ENCODE data around the gene NUCKS1. TPM values are rescaled to one million over a fixed set of nuclear protein-coding genes. Genes with fewer than 3 reads are reported as not detected.

The NUCKS1 gene
- total and polyA plus RNA-seq, 2 of the 13 experiments (the other 11 are each of a cell fraction or from before 2014, with no cell fraction given) = 35.5 to 117 TPM

GRCh38 chr1:205777994-205778393 is 28.0 kb upstream of the NUCKS1 start:
- no peak for TF ChIP-seq ZNF33B (CRISPR knock-in tag; IDR thresholded peaks at IDR 0.05)
- TF ChIP-seq ZNF570 (CRISPR knock-in tag; IDR thresholded peaks at IDR 0.05; ENCODE audit: borderline replicate concordance) = no peak
- CTCF ChIA-PET (ENCODE audit: low intra/inter-chr PET ratio, low total read pairs) = no interaction called here
- POLR2A ChIA-PET = no interaction called here

GRCh38 chr1:205775717-205776056 is 25.7 kb upstream of the NUCKS1 start:
- Histone ChIP-seq H3K4me3 (replicated peaks in 1 of 3; ENCODE audit: insufficient read depth in 1 of 3, low read depth in 2 of 3, low read length in 3 of 3) (peak overlapping the region; percentile 65 to 93 (median 81); a peak in 2 of 6 replicates), H3K36me3 (replicated peaks in 1 of 2; ENCODE audit: control insufficient read depth in 1 of 2, insufficient read depth in 2 of 2, low read length in 2 of 2) (no peaks in the 10 kb centered on the region), H3K9ac (ENCODE audit: insufficient read depth, low read depth, low read length) (no peak overlapping the region), H3K9me3 (ENCODE audit: low read length) (no peaks in the 10 kb centered on the region), H3K79me2 (ENCODE audit: insufficient read depth, low read length) (no peaks in the 10 kb centered on the region), H4K20me1 (ENCODE audit: insufficient read depth, low read length) (no peaks in the 10 kb centered on the region), H3K4me1 (ENCODE audit: insufficient read depth, low read length) (peaks cover 22% of the 10 kb centered on the region), H2AFZ (ENCODE audit: low read length) (no peak overlapping the region), H3K27ac (ENCODE audit: extremely low read length, insufficient read depth, low read length) (no peak overlapping the region), H3K4me2 (ENCODE audit: low read depth, low read length) (peak overlapping the region; percentile 96), H3K27me3 (ENCODE audit: control insufficient read depth in 1 of 2, insufficient read depth in 2 of 2, low read length in 2 of 2) (peaks cover 0 to 8% of the 10 kb centered on the region in 2 experiments; a peak in 2 of 5 replicates)
- DNase-seq (ENCODE audit: low spot score) (no peak), ATAC-seq (no peak), FAIRE-seq (no peak)
- no TSS peak for BruUV-seq (replicated peaks)
- in situ Hi-C loops (cut with HindIII; ENCODE audit: extremely low pct_ligation_motif_present, low pct_unique_long_range_greater_than_20kb) (no loop called here), intact Hi-C loops (cut with micrococcal nuclease; ENCODE audit: unreplicated experiment) (no loop called here)
- ChIA-PET POLR2A (interaction anchor here (2.0 to 3.5 kb wide), 2 partner anchors 10 to 26 kb away, joined by 4 to 21 read pairs; partner anchors contain the start of gene NUCKS1), CTCF (ENCODE audit: low intra/inter-chr PET ratio, low total read pairs) (no interaction called here)
- TF ChIP-seq MXD1 (CRISPR knock-in tag; IDR thresholded peaks at IDR 0.05) (no peak), ZNF639 (CRISPR knock-in tag; conservative IDR thresholded peaks at IDR 0.05) (0 out of 2 replicates have a peak, but pooled peaks have one; percentile 0), ZNF501 (CRISPR knock-in tag; IDR thresholded peaks at IDR 0.05) (no peak), CCAR2 (optimal IDR thresholded peaks at IDR 0.05; ENCODE audit: low read depth, low read length) (no peak), CEBPB (IDR thresholded peaks at IDR 0.05; ENCODE audit: borderline replicate concordance, low read depth, low read length) (peak; percentile 10; the same call in 1 of the 2 replicates), MEF2D (CRISPR knock-in tag; IDR thresholded peaks at IDR 0.05) (no peak), MYNN (CRISPR knock-in tag; IDR thresholded peaks at IDR 0.05; ENCODE audit: low read depth) (no peak)

More at GRCh38 chr1:205777994-205778393, 28.0 kb upstream of the NUCKS1 start:
- in situ Hi-C loops (cut with HindIII; ENCODE audit: extremely low pct_ligation_motif_present, low pct_unique_long_range_greater_than_20kb) = no loop called here
- DNase-seq (ENCODE audit: low spot score) (no peak), ATAC-seq (no peak), FAIRE-seq (no peak)
- no peak overlapping the region for H3K4me2 ChIP-seq (ENCODE audit: low read depth, low read length)
- H3K4me3 ChIP-seq (replicated peaks in 1 of 3; ENCODE audit: insufficient read depth in 1 of 3, low read depth in 2 of 3, low read length in 3 of 3) = no peak overlapping the region
- H3K27ac ChIP-seq (ENCODE audit: extremely low read length, insufficient read depth, low read length) = no peak overlapping the region
- H3K9ac ChIP-seq (ENCODE audit: insufficient read depth, low read depth, low read length) = no peak overlapping the region
- no TSS peak for BruUV-seq (replicated peaks)
- H3K27me3 ChIP-seq (ENCODE audit: control insufficient read depth in 1 of 2, insufficient read depth in 2 of 2, low read length in 2 of 2) = peaks cover 0 to 10% of the 10 kb centered on the region in 2 experiments; a peak in 2 of 5 replicates
- no peaks in the 10 kb centered on the region for H3K36me3 ChIP-seq (replicated peaks in 1 of 2; ENCODE audit: control insufficient read depth in 1 of 2, insufficient read depth in 2 of 2, low read length in 2 of 2)
- H3K9me3 ChIP-seq (ENCODE audit: low read length) = no peaks in the 10 kb centered on the region
- peaks cover 20% of the 10 kb centered on the region for H3K4me1 ChIP-seq (ENCODE audit: insufficient read depth, low read length)
- 81% methylated on average over 2 of the region's 2 CpGs for WGBS (ENCODE audit: low lambda C conversion rate)
- intact Hi-C loops (cut with micrococcal nuclease; ENCODE audit: unreplicated experiment) = no loop called here
- no peaks in the 10 kb centered on the region for H4K20me1 ChIP-seq (ENCODE audit: insufficient read depth, low read length)
- H3K79me2 ChIP-seq (ENCODE audit: insufficient read depth, low read length) = no peaks in the 10 kb centered on the region
- no peak overlapping the region for H2AFZ ChIP-seq (ENCODE audit: low read length)

Data from HepG2 (cell line).